DMS53 (cell line): Measurements from ENCODE around the gene SETD2.
A peak's percentile ranks its signal among the peaks of the same experiment; 100 is the strongest.
"Not testable (repeated sequence)": the region's sequence is repeated elsewhere in the genome, so short reads cannot be mapped to it uniquely, and the experiment has no call there.

Experiments used
- DNase-seq: peaks from one replicate; lab custom pipeline; 2025; lab: John Stamatoyannopoulos, UW

Gene SETD2

DNA sequence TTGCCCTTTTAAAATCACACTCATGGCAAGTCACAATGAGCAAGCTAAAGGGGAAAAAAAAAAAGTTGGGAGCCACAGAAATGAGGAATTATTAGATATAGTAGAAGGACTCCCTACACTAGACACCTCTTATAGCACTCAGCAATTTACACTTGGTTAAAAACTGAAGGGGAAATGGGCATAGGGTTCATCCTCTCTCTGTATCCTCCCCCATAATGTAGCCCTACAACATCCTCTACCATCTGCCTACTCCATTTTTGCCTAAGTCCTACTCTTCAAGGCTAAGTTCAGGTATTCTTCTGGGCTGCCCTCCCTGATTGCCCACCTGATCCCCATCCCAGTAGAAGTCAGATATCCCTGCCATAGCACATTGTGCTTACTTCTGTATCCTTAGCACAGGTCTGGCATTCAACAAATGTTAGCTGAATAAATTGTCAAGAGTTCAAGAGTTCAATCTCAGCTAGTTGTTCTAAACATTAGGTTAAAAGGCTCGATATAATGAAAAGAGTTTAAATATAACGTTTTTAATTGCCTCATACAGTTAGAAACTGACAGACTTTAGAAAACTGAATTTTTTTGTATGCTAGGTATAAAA lies 14.5 kb downstream of the SETD2 start:
- DNase-seq, result no peak

DNA sequence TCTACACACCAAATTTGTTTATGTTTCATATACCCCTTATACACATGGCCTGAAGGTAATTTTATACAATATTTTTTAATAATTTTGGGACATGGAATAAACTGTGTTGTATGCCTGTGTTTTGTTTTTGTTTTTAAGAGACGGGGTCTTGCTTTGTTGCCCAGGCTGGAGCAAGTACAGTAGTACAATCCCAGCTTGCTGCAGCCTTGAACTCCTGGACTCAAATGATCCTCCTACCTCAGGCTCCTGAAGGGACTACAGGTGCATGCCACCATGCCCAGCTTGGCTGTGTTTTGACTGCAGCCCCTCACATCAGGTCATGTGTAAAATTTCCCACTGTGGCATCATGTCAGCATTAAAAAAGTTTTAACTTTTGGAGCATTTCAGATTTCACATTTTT lies 18.6 kb downstream of the SETD2 start:
- DNase-seq, result no peak

DNA sequence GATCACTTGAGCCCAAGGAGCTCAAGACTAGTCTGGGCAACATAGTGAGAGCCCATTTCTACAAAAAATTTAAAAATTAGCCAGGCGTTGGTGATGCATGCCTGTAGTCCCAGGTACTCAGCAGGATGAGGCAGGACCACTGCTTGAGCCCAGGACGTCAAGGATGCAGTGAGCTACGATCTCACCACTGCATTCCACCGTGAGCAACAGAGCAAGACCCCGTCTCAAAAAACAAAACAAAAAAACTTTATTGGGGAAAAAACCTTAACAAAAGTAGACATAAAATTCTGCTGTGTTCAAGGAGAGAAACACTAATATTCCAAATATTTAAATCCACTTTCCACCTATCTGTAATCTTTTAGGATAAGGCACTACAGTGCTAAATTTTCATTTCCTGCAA lies 20.8 kb downstream of the SETD2 start:
- no peak for DNase-seq

DNA sequence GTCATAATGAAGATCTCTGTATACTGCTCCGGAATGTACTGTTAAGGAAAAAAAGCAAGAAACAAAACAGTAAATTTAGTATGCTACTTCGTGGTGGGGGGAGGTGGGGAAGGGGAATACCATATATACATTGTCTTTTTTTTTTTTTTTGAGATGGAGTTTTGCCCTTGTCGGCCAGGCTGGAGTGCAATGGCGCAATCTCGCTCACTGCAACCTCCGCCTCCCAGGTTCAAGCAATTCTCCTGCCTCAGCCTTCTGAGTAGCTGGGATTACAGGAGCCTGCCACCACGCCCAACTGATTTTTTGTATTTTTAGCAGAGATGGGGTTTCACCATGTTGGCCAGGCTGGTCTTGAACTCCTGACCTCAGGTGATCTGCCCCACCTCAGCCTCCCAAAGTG lies 21.4 kb downstream of the SETD2 start:
- DNase-seq, result not testable (repeated sequence)

DNA sequence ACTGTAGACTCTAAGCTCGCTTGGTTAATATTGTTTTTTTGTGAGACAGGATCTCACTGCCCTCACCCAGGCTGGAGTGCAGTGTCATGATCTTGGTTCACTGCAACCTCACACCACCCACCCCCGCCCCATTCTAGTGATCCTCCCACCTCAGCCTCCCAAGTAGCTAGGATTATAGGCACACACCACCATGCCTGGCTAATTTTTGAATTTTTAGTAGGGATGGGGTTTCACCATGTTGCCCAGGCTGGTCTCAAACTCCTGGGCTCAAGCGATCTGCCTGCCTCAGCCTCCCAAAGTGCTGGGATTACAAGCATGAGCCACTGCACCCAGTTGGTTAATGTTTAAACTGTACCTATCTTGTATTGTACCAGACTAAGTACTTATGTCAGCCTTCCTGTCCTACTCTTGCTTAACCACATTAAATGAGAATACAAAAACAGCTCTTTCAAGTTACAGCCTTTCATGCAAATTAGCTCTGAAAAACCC lies 22.9 kb downstream of the SETD2 start:
- peak; percentile 55 for DNase-seq

DNA sequence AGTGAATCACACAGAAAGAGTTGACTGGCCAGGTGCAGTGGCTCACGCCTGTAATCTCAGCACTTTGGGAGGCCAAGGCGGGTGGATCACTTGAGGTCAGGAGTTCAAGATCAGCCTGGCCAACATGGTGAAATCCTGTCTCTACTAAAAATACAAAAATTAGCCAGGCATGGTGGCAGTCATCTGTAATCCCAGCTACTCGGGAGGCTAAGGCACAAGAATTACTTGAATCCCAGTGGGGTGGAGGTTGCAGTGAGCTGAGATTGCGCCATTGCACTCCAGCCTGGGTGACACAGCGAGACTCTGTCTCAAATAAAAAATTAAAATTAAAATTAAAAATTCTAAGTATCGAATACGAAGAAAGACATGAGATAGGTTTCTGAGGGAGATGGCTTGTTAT lies 23.4 kb downstream of the SETD2 start:
- not testable (repeated sequence) for DNase-seq

DNA sequence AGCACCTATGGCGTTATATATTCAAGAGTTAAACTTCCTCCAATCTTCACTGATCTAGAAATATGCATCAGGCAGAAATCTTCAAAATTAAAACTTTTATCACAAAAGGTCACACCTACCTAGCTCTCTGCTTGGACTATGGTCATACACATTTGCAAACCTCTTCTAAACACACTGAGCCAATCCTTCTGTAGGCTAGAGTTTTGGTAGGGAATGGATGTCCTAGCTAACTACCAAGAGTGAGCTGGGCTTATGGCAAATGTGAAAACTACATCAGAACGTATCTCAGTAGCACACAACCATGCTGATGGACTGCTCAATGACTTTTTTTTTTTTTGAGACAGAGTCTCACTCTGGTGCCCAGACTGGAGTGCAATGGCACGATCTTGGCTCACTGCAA lies 29.6 kb downstream of the SETD2 start:
- DNase-seq, result no peak

DNA sequence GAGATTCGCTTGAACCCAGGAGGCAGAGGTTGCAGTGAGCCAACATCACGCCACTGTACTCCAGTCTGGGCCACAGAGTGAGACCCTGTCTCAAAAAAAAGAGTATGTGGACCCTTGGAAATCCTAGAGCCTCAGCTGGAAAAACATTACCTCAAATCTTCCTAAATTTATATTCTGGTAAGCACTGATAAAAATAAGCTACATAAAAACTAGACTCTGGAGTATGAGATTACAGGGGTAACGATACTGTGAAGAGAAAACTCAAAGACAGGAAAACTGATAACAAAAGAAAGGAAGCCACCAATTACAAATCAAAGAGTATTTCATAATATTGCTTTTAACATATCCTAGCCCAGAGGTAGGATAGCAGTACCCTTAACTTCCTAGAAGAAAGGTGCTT lies 30.3 kb downstream of the SETD2 start:
- no peak for DNase-seq

DNA sequence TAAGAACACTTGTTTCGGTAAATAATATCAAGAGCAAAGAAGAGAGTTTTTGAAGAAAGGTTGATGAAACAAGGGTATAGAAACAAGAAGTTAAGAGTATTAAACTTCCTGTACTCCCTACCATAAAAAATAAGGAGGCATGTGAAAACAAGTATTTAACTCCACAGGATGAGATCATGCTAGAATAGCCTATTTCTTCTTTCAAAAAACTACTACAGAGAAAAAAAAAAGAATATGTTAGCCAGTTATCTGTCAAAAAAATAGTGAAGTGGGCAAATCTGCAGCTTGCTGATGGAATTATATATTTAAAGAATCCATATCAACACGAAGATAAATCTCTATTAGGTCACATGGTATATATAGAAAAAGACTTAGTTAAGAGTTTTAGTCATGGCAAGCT lies 33.4 kb downstream of the SETD2 start:
- no peak for DNase-seq

DNA sequence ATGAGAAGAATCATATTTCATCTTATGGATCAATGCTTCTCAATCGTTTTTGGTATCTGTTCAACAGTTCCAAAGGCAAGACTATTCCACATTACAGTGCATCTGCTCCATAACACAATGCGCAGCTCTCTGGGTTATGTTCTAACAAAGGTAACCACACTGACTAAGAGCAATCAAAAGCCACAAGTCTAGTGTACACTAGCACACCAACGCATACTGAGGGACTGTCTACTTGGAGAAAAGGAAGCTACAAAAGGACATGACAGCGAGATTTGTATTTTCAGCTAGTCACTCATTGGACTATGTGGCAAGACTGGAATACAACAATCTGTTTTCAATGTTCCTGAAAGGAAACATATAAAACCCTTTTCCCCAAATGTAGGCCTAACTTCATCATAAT lies 35.8 kb downstream of the SETD2 start:
- no peak for DNase-seq

DNA sequence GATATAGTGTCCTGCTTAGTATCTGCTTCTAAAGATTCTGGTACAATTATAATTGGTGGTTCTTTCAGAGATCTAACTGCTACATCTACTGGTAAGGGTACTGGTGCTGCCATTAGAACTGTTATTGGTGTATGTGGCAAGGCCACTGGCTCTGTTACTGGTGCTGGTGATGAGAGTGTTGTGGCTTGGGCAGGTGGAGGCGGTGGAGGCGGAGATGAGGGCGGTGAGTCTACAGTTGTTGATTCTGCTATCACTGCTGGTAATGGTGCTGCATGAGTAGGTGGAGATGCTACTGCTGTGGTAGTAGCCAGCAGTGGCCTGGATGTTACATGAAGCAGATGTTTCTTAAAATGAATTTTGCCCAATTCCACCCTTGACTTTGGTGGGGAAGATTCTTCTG lies 40.1 kb downstream of the SETD2 start:
- no peak for DNase-seq

DNA sequence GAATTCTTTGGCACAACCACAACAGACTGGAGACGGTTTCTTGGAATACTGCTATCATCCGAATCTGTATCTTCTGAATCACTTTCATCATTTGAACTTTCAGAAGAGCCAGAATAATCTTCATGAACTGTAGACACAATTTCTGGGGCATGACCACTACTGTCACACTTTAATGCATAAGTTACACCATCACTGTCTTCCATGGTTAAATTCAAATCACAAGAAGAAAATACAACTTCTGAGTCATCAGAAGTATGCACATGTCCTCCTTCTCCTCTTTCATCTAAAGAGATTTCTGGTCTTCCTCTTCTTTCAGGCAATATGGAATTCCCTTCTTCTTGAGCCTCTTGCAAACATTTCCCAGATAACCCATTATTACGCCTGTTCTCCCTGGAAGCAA lies 42.5 kb downstream of the SETD2 start:
- DNase-seq, result no peak

DNA sequence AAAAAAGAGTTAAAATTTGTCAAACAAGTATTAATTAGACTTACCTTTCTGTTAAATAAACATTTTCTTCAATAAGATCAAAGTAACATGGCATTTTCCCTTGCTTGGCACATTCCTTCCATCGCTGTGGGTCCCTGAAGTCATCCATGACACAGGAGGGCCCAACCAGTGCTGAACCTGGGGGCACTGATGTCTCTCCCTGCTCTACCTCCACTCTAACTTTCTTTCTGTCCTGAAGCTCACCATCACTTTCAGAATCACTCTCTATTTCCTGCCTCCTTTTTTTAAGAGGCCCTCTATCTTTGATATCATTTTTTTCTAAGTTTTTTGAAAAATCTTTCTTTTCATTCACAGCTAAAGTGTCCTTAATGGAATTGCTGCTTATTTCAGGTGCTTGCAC lies 43.8 kb downstream of the SETD2 start:
- no peak for DNase-seq

DNA sequence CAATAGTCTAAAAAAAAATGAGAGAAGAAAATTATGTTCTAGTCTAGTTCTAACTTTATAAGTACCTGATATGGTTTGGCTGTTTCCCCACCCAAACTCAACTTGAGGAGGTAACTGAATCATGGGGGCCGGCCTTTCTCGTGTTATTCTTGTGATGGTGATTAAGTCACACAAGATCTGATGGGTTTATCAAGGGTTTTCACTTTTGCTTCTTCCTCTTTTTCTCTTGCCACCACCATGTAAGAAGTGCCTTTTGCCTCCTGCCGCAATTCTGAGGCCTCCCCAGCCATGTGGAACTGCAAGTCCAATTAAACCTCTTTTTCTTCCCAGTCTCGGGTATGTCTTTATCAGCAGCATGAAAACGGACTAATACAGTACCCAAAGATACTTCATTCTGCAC lies 44.5 kb downstream of the SETD2 start:
- not testable (repeated sequence) for DNase-seq

DNA sequence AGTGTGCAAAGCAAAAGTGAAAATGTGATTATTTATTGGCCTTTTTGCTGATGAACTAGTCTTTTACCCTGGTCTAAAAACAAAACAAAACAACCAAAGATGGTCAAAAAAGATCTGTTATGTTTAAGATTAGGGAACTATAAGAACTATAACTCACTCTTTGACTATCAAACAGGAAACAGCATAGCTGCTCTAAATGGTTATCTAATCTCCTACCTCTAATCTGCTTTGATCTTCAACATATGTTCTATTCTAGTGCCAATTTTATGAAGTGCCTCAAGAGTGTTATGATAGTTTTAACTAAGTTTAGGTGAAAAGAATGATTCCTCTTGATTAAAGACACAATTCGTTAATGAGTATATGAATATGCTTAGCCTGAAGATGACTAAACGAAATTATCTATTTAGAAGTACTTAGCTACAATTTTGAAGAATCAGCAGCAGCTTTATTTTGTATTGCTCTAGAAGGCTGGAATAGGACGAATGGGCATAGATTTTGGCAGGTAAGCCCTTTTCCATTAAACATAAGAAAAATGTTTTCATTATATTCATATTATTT lies 46.0 kb downstream of the SETD2 start:
- DNase-seq, result no peak

DNA sequence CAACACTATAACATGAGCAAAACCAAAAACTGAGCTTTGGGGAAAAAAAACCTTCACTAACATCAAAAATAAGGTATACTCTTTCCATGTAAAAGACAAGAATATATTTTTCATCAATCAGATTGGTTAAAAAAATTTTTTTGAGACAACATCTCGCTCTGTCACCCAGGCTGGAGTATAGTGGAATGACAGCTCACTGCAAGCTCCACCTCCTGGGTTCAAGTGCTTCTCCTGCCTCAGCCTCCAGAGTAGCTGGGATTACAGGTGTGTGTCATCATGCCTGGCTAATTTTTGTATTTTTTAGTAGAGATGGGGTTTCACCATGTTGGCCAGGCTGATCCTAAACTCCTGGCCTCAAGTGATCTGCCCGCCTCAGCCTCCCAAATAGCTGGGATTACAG lies 48.4 kb downstream of the SETD2 start:
- not testable (repeated sequence) for DNase-seq

DNA sequence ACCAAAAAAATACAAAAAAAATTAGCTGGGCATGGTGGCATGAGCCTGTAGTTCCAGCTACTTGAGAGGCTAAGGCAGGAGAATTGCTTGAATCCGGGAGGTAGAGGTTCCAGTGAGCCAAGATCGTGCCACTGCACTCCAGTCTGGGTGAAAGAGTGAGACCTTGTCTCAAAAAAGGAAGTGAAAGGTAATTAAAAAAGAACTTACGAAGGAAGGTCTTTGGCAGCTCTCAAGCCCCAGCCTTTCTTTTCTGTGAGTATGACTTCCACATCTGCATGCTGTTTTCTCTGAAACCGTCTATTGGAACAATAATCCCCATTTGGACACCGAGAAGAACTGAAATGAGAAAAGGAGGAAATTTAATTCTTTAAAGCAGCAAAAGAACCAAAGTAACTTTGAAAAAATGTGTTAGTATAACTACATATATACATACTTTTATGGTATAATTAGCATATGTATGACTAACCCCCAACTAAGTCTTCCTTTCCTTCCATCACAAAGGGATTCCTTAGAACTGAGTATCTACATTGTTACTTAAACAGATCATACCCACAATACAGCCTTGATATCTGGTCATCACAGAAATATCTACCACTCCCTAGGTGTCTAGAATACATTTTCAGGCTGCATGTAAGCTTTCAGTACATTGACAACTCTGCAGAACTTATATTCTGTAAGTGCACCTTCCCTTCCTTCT lies 50.1 kb downstream of the SETD2 start:
- no peak for DNase-seq

DNA sequence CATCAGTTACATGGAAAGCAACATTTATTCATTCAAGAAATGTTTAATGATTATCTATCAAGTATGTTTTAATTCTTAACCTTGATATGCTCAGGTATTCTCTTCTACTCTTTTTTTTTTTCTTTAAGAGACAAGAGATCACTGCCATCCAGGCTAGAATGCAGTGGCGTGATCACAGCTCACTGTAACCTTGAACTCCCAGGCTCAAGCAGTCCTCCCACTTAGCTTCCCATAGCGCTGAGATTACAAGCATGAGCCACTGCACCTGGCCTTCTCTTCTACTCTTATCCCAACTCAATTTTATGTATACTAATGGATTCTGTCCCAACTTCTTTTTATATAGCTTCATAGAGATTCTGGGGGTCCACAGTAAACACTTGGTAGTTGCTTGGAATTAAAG lies 50.9 kb downstream of the SETD2 start:
- DNase-seq, result no peak

DNA sequence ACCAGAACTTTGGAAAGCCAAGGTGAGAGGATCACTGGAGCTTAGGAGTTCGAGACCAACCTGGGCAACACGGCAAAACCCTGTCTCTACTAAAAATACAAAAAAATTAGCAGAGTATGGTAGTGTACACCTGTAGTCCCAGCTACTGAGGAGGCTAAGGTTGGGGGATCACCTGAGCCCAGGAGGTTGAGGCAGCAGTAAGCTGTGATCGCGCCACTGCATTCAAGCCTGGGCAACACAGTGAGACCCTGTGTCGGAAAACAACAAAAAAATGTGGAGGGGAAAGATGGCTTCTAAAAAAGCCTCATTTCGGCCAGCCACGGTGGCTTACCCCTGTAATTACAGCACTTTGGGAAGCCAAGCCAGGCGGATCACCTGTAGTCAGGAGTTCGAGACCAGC lies 54.5 kb downstream of the SETD2 start:
- DNase-seq, result no peak

DNA sequence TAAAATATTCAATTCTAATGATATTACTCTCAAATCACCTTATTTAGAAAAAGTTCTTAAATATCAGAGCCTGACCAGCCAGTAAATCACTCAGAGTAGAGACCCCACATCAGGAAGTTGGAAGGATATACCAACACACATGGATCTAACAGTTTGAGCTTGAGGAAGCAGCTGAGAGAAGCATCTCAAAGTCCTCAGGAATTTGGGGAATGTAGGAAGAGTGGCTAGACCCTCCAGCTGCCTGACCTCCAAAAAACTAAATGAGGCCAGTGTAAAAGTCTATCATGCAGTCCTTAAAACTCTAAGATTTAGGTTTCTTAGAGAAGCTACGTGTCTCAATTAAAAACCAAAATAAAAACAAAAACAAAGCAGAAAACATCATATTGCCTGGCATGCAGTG lies 55.4 kb downstream of the SETD2 start:
- no peak for DNase-seq

DNA sequence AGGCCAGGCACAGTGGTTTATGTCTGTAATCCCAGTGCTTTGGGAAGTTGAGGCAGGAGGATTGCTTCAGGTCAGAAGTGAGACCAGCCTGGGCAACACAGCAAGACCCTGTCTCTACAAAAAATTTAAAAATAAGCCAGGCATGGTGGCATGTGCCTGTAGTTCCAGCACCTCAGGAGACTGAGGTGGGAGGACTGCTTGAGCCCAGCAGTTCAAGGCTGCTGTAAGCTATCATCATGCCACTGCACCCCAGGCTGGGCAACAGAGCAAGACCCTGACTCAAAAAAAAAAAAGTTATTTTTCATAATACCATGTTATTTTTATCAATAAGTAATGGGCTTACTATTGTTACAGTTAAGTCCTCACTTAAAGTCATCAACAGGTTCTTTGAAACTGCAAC lies 59.7 kb downstream of the SETD2 start:
- no peak for DNase-seq

DNA sequence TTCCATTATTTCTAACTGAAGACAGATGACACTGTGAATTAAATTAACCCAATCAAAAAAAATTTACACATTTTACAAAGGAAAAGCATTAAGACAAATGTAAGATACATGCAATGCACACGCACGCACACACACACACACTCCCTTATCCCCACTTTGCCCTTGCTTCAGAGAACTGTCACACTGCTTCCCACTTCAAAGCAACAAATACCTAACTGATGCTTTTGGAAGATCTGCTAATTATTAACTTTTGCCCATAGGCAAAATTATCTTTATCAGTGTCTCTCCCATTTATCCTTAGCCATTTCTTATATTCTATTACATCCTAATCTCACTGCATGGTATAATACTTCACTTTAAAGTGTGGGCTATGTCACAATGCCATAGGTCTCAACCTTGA lies 60.3 kb downstream of the SETD2 start:
- no peak for DNase-seq

DNA sequence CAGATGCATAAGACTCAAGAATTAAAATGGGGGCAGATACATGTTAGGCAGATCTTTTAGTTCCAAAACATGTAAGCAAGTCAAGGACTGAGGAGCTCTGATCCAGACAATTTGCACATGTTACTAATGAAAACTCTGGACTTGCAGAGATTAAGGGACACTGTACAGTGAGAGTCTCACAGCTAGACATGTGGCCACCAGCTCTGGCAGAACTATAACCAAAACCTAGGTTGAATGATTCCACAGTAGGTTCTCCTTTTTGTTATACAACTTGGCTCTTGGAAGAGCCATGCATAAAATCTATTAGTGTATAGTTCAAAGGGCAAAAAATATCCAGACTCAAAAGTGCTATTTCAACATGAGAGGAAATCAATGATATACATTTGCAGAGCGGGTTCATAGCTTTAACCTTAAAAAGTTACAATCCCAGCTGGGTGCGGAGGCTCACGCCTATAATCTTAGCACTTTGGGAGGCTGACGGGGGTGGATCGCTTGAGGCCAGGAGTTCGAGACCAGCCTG lies 61.8 kb downstream of the SETD2 start:
- DNase-seq, result no peak

DNA sequence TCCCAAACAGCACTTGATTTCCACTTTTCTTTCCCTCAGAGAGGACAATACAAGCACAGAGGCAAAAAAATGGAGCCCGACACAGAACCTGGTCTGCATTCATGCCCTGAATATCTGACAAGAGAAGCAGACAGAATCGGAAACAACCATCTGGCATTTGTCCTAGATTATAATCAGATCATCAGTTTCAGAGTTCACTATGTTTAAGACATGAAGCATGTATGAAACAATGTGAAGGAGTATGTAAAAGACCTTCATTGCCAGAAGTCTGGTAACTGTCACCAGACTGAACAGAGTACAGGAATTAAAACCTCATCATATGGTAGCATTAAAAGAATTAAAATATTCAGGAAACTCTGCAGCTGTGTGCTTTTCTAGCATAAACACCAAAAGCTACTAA lies 65.0 kb downstream of the SETD2 start:
- no peak for DNase-seq
